MCF 10A (cell line): ENCODE data around the gene EHD1. TPM values are rescaled to one million over a fixed set of nuclear protein-coding genes. Genes with fewer than 3 reads are reported as not detected.

Experiments
- BruUV-seq: library from RNA; stranded (reverse); fragments of 400-500 nt; replicated peaks from 2 replicates; lab custom pipeline; 2021; lab: Mats Ljungman, UMichigan
- CTCF ChIA-PET: fragments of 300-600 bp; sonication (Branson Sonifier 250); formaldehyde crosslinking; extraction: SDS; loops from one replicate; lab custom pipeline; 2021; ENCODE audit warnings: antibody characterized with exemption, inconsistent platforms; lab: Yijun Ruan, JAX
- POLR2A ChIA-PET: fragments of 300-600, 350-650 bp; sonication (Branson Sonifier 250); formaldehyde crosslinking; extraction: SDS; loops from one replicate; lab custom pipeline; 2020; ENCODE audit warnings: antibody characterized with exemption, inconsistent platforms; lab: Yijun Ruan, JAX
- DNase-seq: peaks from one replicate; pipeline ENCODE4 v3.0.0-alpha.2; 2018; ENCODE audit not compliant: unreplicated experiment
- H3K27ac Mint-ChIP-seq: one replicate; pipeline ENCODE4 v1.8.0; 2022; ENCODE audit warnings: mild to moderate bottlenecking, low read depth, mixed read lengths; ENCODE audit not compliant: unreplicated experiment
- H3K27me3 Mint-ChIP-seq: one replicate; pipeline ENCODE4 v1.8.0; 2022; ENCODE audit warnings: mixed read lengths; ENCODE audit not compliant: insufficient read depth, unreplicated experiment
- H3K36me3 Mint-ChIP-seq: one replicate; pipeline ENCODE4 v1.8.0; 2022; ENCODE audit warnings: mild to moderate bottlenecking, moderate library complexity, mixed read lengths; ENCODE audit not compliant: insufficient read depth, unreplicated experiment
- H3K4me1 Mint-ChIP-seq: one replicate; pipeline ENCODE4 v1.8.0; 2022; ENCODE audit warnings: mixed read lengths; ENCODE audit not compliant: insufficient read depth, unreplicated experiment
- H3K4me3 Mint-ChIP-seq: one replicate; pipeline ENCODE4 v1.8.0; 2022; ENCODE audit warnings: mild to moderate bottlenecking, moderate library complexity, mixed read lengths; ENCODE audit not compliant: unreplicated experiment
- H3K9me3 Mint-ChIP-seq: one replicate; pipeline ENCODE4 v1.8.0; 2022; ENCODE audit warnings: mixed read lengths; ENCODE audit not compliant: unreplicated experiment
- intact Hi-C: fragments of 100-400 bp; cut with micrococcal nuclease; formaldehyde crosslinking; loops from 2 replicates; pipeline ENCODE4 v1.14.1; 2022
- total RNA-seq: library from RNA; stranded (reverse); gene quantifications from 2 replicates; pipeline ENCODE4 v1.2.3, GENCODE V29; 2022
- TF ChIP-seq, protein P1 (sequence below): fragments of 200-600 bp; IDR thresholded peaks from one replicate; pipeline ENCODE4 v1.8.0; 2022; ENCODE audit warnings: antibody characterized with exemption, mild to moderate bottlenecking; ENCODE audit not compliant: unreplicated experiment

The EHD1 gene
- total RNA-seq, 1 experiment from 2014 or later: 80.6 TPM

GRCh38 chr11:64805481-64805880 is 72.9 kb downstream of the EHD1 start:
- intact Hi-C loops: no loop called here
- Mint-ChIP-seq H3K4me1 (peaks cover 14% of the 10 kb centered on the region), H3K4me3 (no peak overlapping the region), H3K36me3 (peaks cover 25% of the 10 kb centered on the region), H3K27ac (no peak overlapping the region), H3K27me3 (no peaks in the 10 kb centered on the region), H3K9me3 (no peaks in the 10 kb centered on the region)
- POLR2A ChIA-PET: no interaction called here
- CTCF ChIA-PET: no interaction called here
- TF ChIP-seq, protein P1, sequence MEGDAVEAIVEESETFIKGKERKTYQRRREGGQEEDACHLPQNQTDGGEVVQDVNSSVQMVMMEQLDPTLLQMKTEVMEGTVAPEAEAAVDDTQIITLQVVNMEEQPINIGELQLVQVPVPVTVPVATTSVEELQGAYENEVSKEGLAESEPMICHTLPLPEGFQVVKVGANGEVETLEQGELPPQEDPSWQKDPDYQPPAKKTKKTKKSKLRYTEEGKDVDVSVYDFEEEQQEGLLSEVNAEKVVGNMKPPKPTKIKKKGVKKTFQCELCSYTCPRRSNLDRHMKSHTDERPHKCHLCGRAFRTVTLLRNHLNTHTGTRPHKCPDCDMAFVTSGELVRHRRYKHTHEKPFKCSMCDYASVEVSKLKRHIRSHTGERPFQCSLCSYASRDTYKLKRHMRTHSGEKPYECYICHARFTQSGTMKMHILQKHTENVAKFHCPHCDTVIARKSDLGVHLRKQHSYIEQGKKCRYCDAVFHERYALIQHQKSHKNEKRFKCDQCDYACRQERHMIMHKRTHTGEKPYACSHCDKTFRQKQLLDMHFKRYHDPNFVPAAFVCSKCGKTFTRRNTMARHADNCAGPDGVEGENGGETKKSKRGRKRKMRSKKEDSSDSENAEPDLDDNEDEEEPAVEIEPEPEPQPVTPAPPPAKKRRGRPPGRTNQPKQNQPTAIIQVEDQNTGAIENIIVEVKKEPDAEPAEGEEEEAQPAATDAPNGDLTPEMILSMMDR: no peak
- BruUV-seq: no TSS peak
- DNase-seq: no peak

GRCh38 chr11:64804346-64805210 is 73.8 kb downstream of the EHD1 start:
- TF ChIP-seq, protein P1: no peak
- CTCF ChIA-PET: interaction anchor here (0.7 to 1.5 kb wide), 4 partner anchors 37 to 202 kb away, joined by 3 to 7 read pairs (median 4); no protein-coding TSS in a partner anchor
- Mint-ChIP-seq H3K4me1 (peaks cover 13% of the 10 kb centered on the region), H3K27ac (peak overlapping the region; percentile 81), H3K9me3 (no peaks in the 10 kb centered on the region), H3K4me3 (peak overlapping the region; percentile 88), H3K36me3 (peaks cover 25% of the 10 kb centered on the region), H3K27me3 (no peaks in the 10 kb centered on the region)
- DNase-seq: no peak
- BruUV-seq: no TSS peak
- intact Hi-C loops: no loop called here
- POLR2A ChIA-PET: interaction anchor here (0.7 to 2.4 kb wide), 9 partner anchors 10 to 81 kb away, joined by 3 to 9 read pairs (median 5); partner anchors contain the start of gene SF1

DNA sequence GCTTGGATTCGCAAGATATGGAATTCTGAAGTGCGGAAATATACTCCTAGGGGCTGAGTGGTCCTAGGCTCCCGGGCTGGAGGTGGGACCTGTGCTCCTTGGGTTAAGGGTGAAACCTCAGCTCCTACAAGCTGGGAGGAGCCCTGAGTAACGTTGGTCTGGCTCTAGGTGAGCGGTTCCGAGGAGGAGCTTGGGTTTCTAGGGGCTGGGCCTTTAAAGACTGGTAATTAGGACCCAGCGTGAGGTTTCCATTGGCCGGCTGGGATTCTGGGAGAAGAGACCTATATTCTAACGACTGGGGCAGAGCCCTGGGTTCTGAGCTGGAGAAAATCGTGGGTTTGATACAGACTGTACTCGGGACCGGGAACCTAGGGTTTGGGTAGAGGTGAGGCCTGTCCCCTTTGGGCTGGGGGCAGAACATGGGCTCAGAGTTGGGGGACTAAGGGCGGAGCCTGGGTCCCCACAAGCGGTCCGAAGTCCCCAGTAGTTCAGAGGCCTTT is 74.5 kb downstream of the EHD1 start:
- Mint-ChIP-seq H3K27ac (peak overlapping the region; percentile 81), H3K36me3 (peaks cover 25% of the 10 kb centered on the region), H3K9me3 (no peaks in the 10 kb centered on the region), H3K4me3 (peak overlapping the region; percentile 88), H3K27me3 (no peaks in the 10 kb centered on the region), H3K4me1 (peaks cover 10% of the 10 kb centered on the region)
- ChIA-PET POLR2A (interaction anchor here (0.7 to 2.4 kb wide), 9 partner anchors 10 to 81 kb away, joined by 3 to 9 read pairs (median 5); partner anchors contain the start of gene SF1), CTCF (interaction anchor here (0.5 to 1.5 kb wide), 6 partner anchors 22 to 203 kb away, joined by 3 to 7 read pairs (median 4); no protein-coding TSS in a partner anchor)
- intact Hi-C loops: loop anchor here (2.0 kb wide), 1 partner anchor 41 kb away; the partner anchor contains the start of gene CDC42BPG
- TF ChIP-seq, protein P1: no peak
- TSS peak; percentile 61 for BruUV-seq
- no peak for DNase-seq
